ENCODE data around the gene CAMK2B.

- TF ChIP-seq CTCF (IDR thresholded peaks at IDR 0.05; ENCODE audit: borderline replicate concordance, extremely low read depth, low read length, poor library complexity, severe bottlenecking) (no peak), EZH2 (IDR thresholded peaks at IDR 0.05; ENCODE audit: borderline replicate concordance, low read depth, low read length, severe bottlenecking) (no peak)
Measured at GRCh38 chr7:44259547-44260457, 65.6 kb downstream of the CAMK2B start.
